Hepatocyte (in vitro differentiated cells): ENCODE data around the gene PPP1R13L.

Source experiments
- EZH2 ChIP-seq: fragments of 200-600 bp; sonication (generic); IDR thresholded peaks from 2 replicates; pipeline ENCODE4 v1.6.1; 2016; ENCODE audit warnings: antibody characterized with exemption, mild to moderate bottlenecking, borderline replicate concordance
- EZH2phosphoT487 ChIP-seq: fragments of 200-600 bp; sonication (generic); IDR thresholded peaks from one replicate; pipeline ENCODE4 v1.6.1; 2018; ENCODE audit warnings: antibody characterized with exemption, mild to moderate bottlenecking, low read depth, moderate library complexity; ENCODE audit not compliant: unreplicated experiment, severe bottlenecking
- TF ChIP-seq, protein P1 (sequence below): fragments of 200-600 bp; sonication (generic); IDR thresholded peaks from 2 replicates; pipeline ENCODE4 v1.5.1; 2016; ENCODE audit warnings: antibody characterized with exemption, mild to moderate bottlenecking; ENCODE audit not compliant: poor library complexity

DNA sequence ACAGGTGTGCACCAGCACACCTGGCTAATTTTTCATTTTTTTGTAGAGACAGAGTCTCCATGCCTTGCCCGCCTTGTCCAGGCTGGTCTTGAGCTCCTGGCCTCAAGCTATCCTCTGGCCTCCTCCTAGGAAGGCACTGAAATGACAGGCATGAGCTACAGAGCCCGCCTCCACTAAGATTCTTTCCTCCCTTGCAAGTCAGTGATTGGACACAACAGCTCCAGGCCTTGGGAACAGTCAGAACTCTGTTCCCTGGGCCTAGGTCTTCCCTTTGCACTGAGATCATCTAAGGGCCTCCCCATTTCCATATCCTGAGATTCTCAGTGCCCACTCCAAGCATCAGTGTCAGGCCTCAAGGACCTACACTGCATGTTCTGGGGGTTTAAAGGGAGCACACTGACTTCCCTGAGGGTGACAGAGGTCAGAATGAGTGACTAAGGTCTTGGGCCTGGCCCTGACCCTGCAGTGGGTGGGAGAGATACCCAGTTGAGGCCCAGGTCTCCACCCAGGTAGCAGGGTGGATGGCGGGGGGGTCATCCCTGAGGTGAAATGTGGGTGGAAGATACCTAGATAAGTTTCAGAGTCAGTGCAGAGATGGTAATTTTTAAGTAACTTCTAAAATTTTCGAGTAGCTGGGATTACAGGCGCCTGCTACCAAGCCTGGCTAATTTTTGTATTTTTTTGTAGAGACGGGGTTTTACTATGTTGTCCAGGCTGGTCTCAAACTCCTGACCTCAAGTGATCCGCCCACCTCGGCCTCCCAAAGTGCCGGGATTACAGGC is 36.2 kb upstream of the PPP1R13L start:
- TF ChIP-seq, protein P1, sequence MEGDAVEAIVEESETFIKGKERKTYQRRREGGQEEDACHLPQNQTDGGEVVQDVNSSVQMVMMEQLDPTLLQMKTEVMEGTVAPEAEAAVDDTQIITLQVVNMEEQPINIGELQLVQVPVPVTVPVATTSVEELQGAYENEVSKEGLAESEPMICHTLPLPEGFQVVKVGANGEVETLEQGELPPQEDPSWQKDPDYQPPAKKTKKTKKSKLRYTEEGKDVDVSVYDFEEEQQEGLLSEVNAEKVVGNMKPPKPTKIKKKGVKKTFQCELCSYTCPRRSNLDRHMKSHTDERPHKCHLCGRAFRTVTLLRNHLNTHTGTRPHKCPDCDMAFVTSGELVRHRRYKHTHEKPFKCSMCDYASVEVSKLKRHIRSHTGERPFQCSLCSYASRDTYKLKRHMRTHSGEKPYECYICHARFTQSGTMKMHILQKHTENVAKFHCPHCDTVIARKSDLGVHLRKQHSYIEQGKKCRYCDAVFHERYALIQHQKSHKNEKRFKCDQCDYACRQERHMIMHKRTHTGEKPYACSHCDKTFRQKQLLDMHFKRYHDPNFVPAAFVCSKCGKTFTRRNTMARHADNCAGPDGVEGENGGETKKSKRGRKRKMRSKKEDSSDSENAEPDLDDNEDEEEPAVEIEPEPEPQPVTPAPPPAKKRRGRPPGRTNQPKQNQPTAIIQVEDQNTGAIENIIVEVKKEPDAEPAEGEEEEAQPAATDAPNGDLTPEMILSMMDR, result no peak
- TF ChIP-seq EZH2 (no peak), EZH2phosphoT487 (no peak)
